ENCODE results near the gene NPIPA2.
"Not testable (repeated sequence)": the region's sequence is repeated elsewhere in the genome, so short reads cannot be mapped to it uniquely, and the experiment has no call there.

NPIPA2 gene
- 0 to 0.05 reads per million in 2 donors for total RNA-seq

GRCh38 chr16:14742273-14743128 is at the start of gene NPIPA2:
TSS of gene NPIPA2 (plus strand) at chr16:14742533. CDS start at chr16:14748066, 5,533 bp downstream.
- not testable (repeated sequence) for DNase-seq

GRCh38 chr16:14694129-14694528 is 48.2 kb upstream of the NPIPA2 start, which contains the start of gene PLA2G10:
TSS of gene PLA2G10 (minus strand) at chr16:14694308. CDS start at chr16:14694229, 79 bp downstream.
- DNase-seq = not testable (repeated sequence)

- not testable (repeated sequence) for DNase-seq
Observed at GRCh38 chr16:14701859-14702258, 40.5 kb upstream of the NPIPA2 start.

GRCh38 chr16:14702672-14703071 is 39.7 kb upstream of the NPIPA2 start:
- DNase-seq = not testable (repeated sequence)

- DNase-seq = not testable (repeated sequence)
Observed at GRCh38 chr16:14703156-14704011, 38.9 kb upstream of the NPIPA2 start, which contains the start of gene NPIPA3. TSS of gene NPIPA3 (plus strand) at chr16:14703411. CDS start at chr16:14708944, 5,533 bp downstream.

GRCh38 chr16:14733233-14733632 is 9.1 kb upstream of the NPIPA2 start:
- DNase-seq = not testable (repeated sequence)

- not testable (repeated sequence) for DNase-seq
Observed at GRCh38 chr16:14740832-14741385, 1.4 kb upstream of the NPIPA2 start.

- not testable (repeated sequence) for DNase-seq
Observed at GRCh38 chr16:14741794-14742193, 539 bp upstream of the NPIPA2 start.

GRCh38 chr16:14773654-14774053 is 31.3 kb downstream of the NPIPA2 start:
- DNase-seq = not testable (repeated sequence)

GRCh38 chr16:14775624-14776023 is 33.3 kb downstream of the NPIPA2 start:
- DNase-seq = not testable (repeated sequence)

GRCh38 chr16:14776763-14777162 is 34.4 kb downstream of the NPIPA2 start:
- not testable (repeated sequence) for DNase-seq

- not testable (repeated sequence) for DNase-seq
Observed at GRCh38 chr16:14779368-14779877, 37.1 kb downstream of the NPIPA2 start.

- not testable (repeated sequence) for DNase-seq
Observed at GRCh38 chr16:14786180-14786579, 43.8 kb downstream of the NPIPA2 start.

- DNase-seq = not testable (repeated sequence)
Observed at GRCh38 chr16:14789577-14789976, 47.2 kb downstream of the NPIPA2 start.

GRCh38 chr16:14790320-14790956 is 48.1 kb downstream of the NPIPA2 start:
- DNase-seq = not testable (repeated sequence)

GRCh38 chr16:14792914-14793313 is 50.6 kb downstream of the NPIPA2 start:
- not testable (repeated sequence) for DNase-seq

- not testable (repeated sequence) for DNase-seq
Observed at GRCh38 chr16:14797558-14797957, 55.2 kb downstream of the NPIPA2 start.

- not testable (repeated sequence) for DNase-seq
Observed at GRCh38 chr16:14803577-14803976, 61.2 kb downstream of the NPIPA2 start.

- not testable (repeated sequence) for DNase-seq
Observed at GRCh38 chr16:14807184-14807678, 64.9 kb downstream of the NPIPA2 start.

GRCh38 chr16:14813890-14814289 is 71.6 kb downstream of the NPIPA2 start:
- not testable (repeated sequence) for DNase-seq

All from activated gamma-delta T cell (primary cell).